ENCODE results near the gene ZMAT2.
"Not testable (repeated sequence)": the region's sequence is repeated elsewhere in the genome, so short reads cannot be mapped to it uniquely, and the experiment has no call there.

The ZMAT2 gene

DNA sequence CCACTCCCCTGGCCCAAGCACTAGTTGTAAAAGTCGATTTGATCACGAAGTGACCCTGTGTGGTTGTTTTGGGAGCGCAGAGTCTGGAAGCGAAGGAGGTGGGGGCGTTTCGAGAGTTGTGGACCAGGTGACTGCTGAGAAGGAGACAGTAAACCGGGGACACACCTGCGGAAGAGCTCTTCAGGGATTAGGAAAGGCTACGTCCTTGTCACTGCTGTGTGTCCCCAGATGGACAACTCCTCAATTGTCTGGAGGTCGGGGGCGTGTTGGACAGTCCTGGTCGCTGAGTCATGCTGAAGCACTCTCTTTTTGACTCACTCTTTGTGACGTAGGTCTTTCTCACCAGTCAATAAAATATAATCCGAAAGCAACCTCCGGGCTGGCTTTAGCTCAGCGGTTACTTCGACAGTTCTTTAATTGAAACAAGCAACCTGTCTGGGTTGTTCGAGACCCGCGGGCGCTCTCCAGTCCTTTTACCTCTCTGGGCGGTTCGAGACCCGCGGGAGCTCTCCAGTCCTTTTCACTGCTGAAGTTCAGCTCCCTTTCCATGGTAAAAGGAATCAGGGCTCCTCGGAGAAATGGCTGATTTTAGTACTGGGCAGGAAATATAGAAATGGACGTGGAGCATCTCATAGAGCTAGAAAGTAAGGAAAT lies 10.8 kb downstream of the ZMAT2 start:
- in situ Hi-C loops (cut with MboI; ENCODE audit: low sequenced_read_pairs, unreplicated experiment) = loop anchor here (10.0 to 25.0 kb wide), 2 partner anchors 346 to 474 kb away; partner anchors contain the start of gene SLC4A9
- TF ChIP-seq, protein P1, sequence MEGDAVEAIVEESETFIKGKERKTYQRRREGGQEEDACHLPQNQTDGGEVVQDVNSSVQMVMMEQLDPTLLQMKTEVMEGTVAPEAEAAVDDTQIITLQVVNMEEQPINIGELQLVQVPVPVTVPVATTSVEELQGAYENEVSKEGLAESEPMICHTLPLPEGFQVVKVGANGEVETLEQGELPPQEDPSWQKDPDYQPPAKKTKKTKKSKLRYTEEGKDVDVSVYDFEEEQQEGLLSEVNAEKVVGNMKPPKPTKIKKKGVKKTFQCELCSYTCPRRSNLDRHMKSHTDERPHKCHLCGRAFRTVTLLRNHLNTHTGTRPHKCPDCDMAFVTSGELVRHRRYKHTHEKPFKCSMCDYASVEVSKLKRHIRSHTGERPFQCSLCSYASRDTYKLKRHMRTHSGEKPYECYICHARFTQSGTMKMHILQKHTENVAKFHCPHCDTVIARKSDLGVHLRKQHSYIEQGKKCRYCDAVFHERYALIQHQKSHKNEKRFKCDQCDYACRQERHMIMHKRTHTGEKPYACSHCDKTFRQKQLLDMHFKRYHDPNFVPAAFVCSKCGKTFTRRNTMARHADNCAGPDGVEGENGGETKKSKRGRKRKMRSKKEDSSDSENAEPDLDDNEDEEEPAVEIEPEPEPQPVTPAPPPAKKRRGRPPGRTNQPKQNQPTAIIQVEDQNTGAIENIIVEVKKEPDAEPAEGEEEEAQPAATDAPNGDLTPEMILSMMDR (IDR thresholded peaks at IDR 0.05; ENCODE audit: borderline replicate concordance, control extremely low read depth, extremely low read depth, insufficient read depth, missing control alignments) = no peak
- peak; percentile 83 for DNase-seq (ENCODE audit: low spot score)

DNA sequence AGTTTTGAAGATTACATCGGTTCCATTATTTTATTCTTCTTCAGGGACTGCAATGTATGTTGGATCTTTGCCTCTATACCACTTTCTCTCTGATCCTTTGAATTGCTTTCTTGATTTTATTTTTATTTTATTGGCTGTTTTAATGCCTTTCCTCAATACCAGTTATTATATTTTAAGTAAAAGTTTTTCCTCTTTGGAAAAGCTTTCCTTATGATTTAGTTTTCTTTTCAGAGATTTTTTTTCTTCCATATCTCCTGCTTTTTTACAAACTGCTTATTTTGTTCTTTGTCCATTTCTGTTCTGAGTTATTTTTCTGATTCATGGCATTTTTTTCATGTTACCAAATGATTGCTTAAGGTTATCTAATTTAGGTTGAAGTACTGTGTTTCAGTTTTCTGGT lies 11.5 kb downstream of the ZMAT2 start:
- DNase-seq (ENCODE audit: low spot score) = no peak
- in situ Hi-C loops (cut with MboI; ENCODE audit: low sequenced_read_pairs, unreplicated experiment) = loop anchor here (10.0 to 25.0 kb wide), 2 partner anchors 347 to 474 kb away; partner anchors contain the start of gene SLC4A9
- TF ChIP-seq, protein P1 (IDR thresholded peaks at IDR 0.05; ENCODE audit: borderline replicate concordance, control extremely low read depth, extremely low read depth, insufficient read depth, missing control alignments) = no peak

DNA sequence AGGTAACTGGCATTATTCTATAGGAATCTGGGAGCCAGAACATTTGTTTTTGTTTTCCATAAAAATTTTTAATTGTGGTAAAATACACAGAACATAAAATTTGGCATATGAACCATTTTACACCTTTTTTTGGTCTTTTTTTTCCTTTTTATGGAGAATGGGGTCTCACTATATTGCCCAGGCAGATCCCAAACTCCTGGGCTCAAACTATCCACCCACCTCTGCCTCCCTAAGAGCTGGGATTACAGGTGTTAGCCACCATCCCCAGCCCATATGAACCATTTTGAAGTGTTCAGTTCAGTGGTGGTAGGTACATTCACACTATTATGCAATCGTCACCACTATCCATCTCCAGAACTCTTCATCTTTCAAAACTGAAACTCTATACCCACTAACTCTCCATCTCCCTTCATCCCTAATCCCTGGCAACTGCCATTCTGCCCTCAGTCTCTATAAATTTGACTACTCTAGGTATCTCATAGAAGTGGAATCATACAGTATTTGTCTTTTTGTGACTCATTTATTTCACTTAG lies 13.4 kb downstream of the ZMAT2 start:
- in situ Hi-C loops (cut with MboI; ENCODE audit: low sequenced_read_pairs, unreplicated experiment) = loop anchor here (10.0 to 25.0 kb wide), 2 partner anchors 349 to 476 kb away; partner anchors contain the start of gene SLC4A9
- no peak for DNase-seq (ENCODE audit: low spot score)
- TF ChIP-seq, protein P1 (IDR thresholded peaks at IDR 0.05; ENCODE audit: borderline replicate concordance, control extremely low read depth, extremely low read depth, insufficient read depth, missing control alignments) = no peak

DNA sequence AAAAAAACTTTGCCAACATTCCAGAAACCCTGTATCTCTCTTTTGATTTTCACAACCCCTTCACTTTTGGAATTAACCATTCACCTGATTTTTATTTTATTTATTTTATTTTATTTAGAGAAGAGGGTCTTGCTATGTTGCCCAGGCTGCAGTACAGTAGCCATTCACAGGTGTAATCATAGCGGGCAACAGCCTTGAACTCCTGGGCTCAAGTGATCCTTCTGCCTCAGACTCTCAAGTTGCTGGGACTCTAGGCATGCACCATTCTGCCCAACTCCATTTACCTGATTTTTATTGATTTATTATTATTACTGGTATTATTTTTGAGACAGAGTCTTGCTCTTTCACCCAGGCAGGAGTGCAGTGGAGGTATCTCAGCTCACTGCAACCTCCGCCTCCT lies 16.0 kb downstream of the ZMAT2 start:
- DNase-seq (ENCODE audit: low spot score) = not testable (repeated sequence)
- in situ Hi-C loops (cut with MboI; ENCODE audit: low sequenced_read_pairs, unreplicated experiment) = loop anchor here (10.0 to 25.0 kb wide), 2 partner anchors 351 to 479 kb away; partner anchors contain the start of gene SLC4A9

DNA sequence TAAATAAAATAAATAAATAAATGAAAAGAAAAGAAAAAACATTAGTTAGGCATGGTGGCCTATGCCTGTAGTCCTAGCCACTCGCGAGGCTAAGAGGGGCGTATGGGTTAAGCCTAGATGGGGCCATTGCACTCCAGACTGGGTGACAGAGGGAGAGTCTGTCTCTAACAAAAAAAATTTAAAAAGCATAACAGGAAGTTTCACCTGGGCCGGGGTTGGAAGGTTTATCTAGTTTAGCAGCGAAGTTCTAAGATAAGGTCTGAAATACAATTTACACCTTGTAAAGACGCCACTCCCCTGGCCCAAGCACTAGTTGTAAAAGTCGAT lies 18.0 kb downstream of the ZMAT2 start:
- in situ Hi-C loops (cut with MboI; ENCODE audit: low sequenced_read_pairs, unreplicated experiment) = loop anchor here (10.0 to 25.0 kb wide), 2 partner anchors 353 to 481 kb away; partner anchors contain the start of gene SLC4A9
- no peak for DNase-seq (ENCODE audit: low spot score)
- TF ChIP-seq, protein P1 (IDR thresholded peaks at IDR 0.05; ENCODE audit: borderline replicate concordance, control extremely low read depth, extremely low read depth, insufficient read depth, missing control alignments) = no peak

DNA sequence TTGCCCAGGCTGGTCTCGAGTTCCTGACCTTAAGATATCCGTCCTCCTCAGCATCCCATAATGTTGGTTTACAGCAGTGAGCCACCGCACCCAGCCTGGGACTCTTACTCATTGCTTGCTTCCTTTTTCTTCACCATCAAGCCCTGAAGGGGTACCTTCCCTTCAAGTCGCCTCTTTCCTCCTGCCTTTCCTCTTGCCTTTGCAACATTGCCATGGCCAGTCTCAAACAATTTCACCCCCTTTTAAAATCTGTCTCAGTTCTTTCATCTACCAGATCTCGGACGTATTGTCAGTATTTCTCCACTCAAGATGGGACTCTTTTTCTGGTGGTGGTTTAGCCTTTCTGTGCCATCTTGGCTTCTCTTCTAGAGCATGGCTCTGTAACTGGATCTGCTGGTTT lies 20.5 kb downstream of the ZMAT2 start:
- in situ Hi-C loops (cut with MboI; ENCODE audit: low sequenced_read_pairs, unreplicated experiment) = loop anchor here (25.0 kb wide), 1 partner anchor 483 kb away; no protein-coding TSS in a partner anchor
- not testable (repeated sequence) for DNase-seq (ENCODE audit: low spot score)

DNA sequence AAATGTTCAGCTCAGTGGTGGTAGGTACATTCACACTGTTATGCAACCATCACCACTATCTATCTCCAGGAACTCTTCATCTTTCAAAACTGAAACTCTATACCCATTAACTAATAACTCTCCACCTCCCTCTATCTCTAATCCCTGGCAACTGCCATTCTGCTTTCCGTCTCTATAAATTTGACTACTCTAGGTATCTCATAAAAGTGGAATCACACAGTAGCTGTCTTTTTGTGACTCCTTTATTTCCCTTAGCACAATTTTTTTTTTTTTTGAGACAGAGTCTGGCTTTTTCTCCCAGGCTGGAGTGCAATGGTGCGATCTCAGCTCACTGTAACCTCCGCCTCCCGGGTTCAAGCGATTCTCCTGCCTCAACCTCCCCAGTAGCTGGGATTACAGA lies 21.1 kb downstream of the ZMAT2 start:
- DNase-seq (ENCODE audit: low spot score) = not testable (repeated sequence)
- in situ Hi-C loops (cut with MboI; ENCODE audit: low sequenced_read_pairs, unreplicated experiment) = loop anchor here (25.0 kb wide), 1 partner anchor 484 kb away; no protein-coding TSS in a partner anchor

DNA sequence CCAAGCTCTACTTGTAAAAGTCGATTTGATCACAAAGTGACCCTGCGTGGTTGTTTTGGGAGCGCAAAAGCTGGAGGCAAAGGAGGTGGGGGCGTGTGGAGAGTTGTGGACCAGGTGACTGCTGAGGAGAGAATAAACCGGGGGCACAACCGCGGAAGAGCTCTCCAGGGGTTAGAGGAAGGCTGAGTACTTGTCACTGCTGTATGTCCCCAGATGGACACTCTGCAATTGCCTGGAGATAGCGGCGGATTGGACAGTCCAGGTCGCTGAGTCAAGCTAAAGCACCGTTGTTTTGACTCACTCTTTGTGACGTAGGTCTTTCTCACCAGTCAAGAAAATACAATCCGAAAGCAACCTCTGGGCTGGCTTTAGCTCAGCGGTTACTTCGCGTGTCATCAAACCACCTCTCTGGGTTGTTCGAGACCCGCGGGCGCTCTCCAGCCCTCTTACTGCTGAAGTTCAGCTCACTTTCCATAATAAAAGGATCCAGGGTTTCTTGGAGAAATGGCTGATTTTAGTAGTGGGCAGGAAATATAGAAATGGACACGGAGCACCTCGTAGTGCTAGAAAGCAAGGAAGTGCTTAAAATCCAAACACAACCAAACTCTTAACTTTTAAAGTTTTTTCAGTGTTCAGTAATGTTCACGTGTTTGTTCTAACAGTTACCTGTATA lies 25.7 kb downstream of the ZMAT2 start:
- in situ Hi-C loops (cut with MboI; ENCODE audit: low sequenced_read_pairs, unreplicated experiment) = no loop called here
- TF ChIP-seq, protein P1 (IDR thresholded peaks at IDR 0.05; ENCODE audit: borderline replicate concordance, control extremely low read depth, extremely low read depth, insufficient read depth, missing control alignments) = no peak
- DNase-seq (ENCODE audit: low spot score) = peak; percentile 62
